ENCODE measurements around the gene ARHGEF25. TPM values are rescaled to one million over a fixed set of nuclear protein-coding genes. Genes with fewer than 3 reads are reported as not detected.

The ARHGEF25 gene
- total and polyA plus RNA-seq, 2 of the 13 experiments (the other 11 are each of a cell fraction or from before 2014, with no cell fraction given) = 11.5 to 12.5 TPM

- TF ChIP-seq HNF4G (IDR thresholded peaks at IDR 0.05; ENCODE audit: borderline replicate concordance, low read depth, low read length) (no peak), HNF4G (CRISPR knock-in tag; IDR thresholded peaks at IDR 0.05; ENCODE audit: borderline replicate concordance, low read depth) (0 out of 2 replicates have a peak, but pooled peaks have one; percentile 33), ESRRA (CRISPR knock-in tag; IDR thresholded peaks at IDR 0.05; ENCODE audit: low read depth) (no peak), ZNF652 (CRISPR knock-in tag; IDR thresholded peaks at IDR 0.05; ENCODE audit: borderline replicate concordance, low read depth) (peak; percentile 79; the same call in 1 of the 2 replicates), ZSCAN21 (CRISPR knock-in tag; IDR thresholded peaks at IDR 0.05; ENCODE audit: borderline replicate concordance) (peak; percentile 34; the same call in 1 of the 2 replicates), ZBTB40 (IDR thresholded peaks at IDR 0.05) (no peak), ZBTB40 (CRISPR knock-in tag; IDR thresholded peaks at IDR 0.05) (peak; percentile 45; the same call in 1 of the 2 replicates), POLR2G (IDR thresholded peaks at IDR 0.05; ENCODE audit: low read depth, low read length) (peak; percentile 44; the same call in 1 of the 2 replicates), ATF2 (CRISPR knock-in tag; IDR thresholded peaks at IDR 0.05) (0 out of 2 replicates have a peak, but pooled peaks have one; percentile 19), ZMYM4 (CRISPR knock-in tag; IDR thresholded peaks at IDR 0.05) (peak; percentile 23; the same call in 1 of the 2 replicates), MYPOP (CRISPR knock-in tag; IDR thresholded peaks at IDR 0.05) (0 out of 2 replicates have a peak, but pooled peaks have one; percentile 43), GATAD1 (CRISPR knock-in tag; IDR thresholded peaks at IDR 0.05) (no peak), FOSL1 (CRISPR knock-in tag; IDR thresholded peaks at IDR 0.05; ENCODE audit: borderline replicate concordance) (no peak), RCOR2 (CRISPR knock-in tag; IDR thresholded peaks at IDR 0.05) (0 out of 2 replicates have a peak, but pooled peaks have one; percentile 14), TBX3 (IDR thresholded peaks at IDR 0.05; ENCODE audit: borderline replicate concordance) (no peak), FOXC1 (CRISPR knock-in tag; IDR thresholded peaks at IDR 0.05; ENCODE audit: borderline replicate concordance) (0 out of 2 replicates have a peak, but pooled peaks have one; percentile 13), ZC3H13 (CRISPR knock-in tag; IDR thresholded peaks at IDR 0.05) (no peak)
Observed at GRCh38 chr12:57619434-57620244, 8.4 kb downstream of the ARHGEF25 start (continued).
